Endothelial cell of umbilical vein (primary cell): ENCODE measurements around the gene LAMA4.

Experiments
- JUN ChIP-seq: IDR thresholded peaks from 2 replicates; pipeline ENCODE4 v1.6.1; 2011; ENCODE audit warnings: borderline replicate concordance, low read depth; ENCODE audit not compliant: insufficient read length, insufficient read depth
- MAX ChIP-seq: IDR thresholded peaks from 2 replicates; pipeline ENCODE4 v1.6.1; 2011; ENCODE audit not compliant: insufficient read depth, insufficient read length
- POLR2A ChIP-seq: IDR thresholded peaks from 2 replicates; pipeline ENCODE4 v1.6.1; 2012; ENCODE audit warnings: low read depth, mild to moderate bottlenecking, control low read depth, low read length
- TF ChIP-seq, protein P1 (sequence below), 2 donors: IDR thresholded peaks; 1 replicate in 1 of 2; 2 replicates in 1 of 2; pipeline ENCODE4 v1.5.1; 2011; ENCODE audit warnings: low read length in 2 of 2, mild to moderate bottlenecking in 2 of 2, moderate library complexity in 2 of 2, control low read depth in 1 of 2, inconsistent platforms in 1 of 2, low read depth in 1 of 2; ENCODE audit not compliant: insufficient read depth in 1 of 2; ENCODE audit errors: extremely low read depth in 1 of 2

GRCh38 chr6:112225691-112226090 is 28.7 kb downstream of the LAMA4 start:
- TF ChIP-seq POLR2A, result peak; percentile 15
- no peak for TF ChIP-seq MAX
- TF ChIP-seq, protein P1, sequence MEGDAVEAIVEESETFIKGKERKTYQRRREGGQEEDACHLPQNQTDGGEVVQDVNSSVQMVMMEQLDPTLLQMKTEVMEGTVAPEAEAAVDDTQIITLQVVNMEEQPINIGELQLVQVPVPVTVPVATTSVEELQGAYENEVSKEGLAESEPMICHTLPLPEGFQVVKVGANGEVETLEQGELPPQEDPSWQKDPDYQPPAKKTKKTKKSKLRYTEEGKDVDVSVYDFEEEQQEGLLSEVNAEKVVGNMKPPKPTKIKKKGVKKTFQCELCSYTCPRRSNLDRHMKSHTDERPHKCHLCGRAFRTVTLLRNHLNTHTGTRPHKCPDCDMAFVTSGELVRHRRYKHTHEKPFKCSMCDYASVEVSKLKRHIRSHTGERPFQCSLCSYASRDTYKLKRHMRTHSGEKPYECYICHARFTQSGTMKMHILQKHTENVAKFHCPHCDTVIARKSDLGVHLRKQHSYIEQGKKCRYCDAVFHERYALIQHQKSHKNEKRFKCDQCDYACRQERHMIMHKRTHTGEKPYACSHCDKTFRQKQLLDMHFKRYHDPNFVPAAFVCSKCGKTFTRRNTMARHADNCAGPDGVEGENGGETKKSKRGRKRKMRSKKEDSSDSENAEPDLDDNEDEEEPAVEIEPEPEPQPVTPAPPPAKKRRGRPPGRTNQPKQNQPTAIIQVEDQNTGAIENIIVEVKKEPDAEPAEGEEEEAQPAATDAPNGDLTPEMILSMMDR (IDR thresholded peaks at IDR 0.05; ENCODE audit: extremely low read depth in 1 of 2, insufficient read depth in 1 of 2, low read depth in 1 of 2, low read length in 2 of 2), result no peak
- no peak for TF ChIP-seq JUN
